WTC11 (cell line): Measurements from ENCODE around the gene P3R3URF.

Experiments
- ETV6 ChIP-seq: sonication (generic); formaldehyde crosslinking; IDR thresholded peaks from 2 replicates; pipeline ENCODE4 v1.8.1; 2022; ENCODE audit warnings: mild to moderate bottlenecking, missing genetic modification reagents
- SP1 ChIP-seq: sonication (generic); formaldehyde crosslinking; conservative IDR thresholded peaks from 2 replicates; pipeline ENCODE4 v1.8.1; 2022; ENCODE audit warnings: missing genetic modification reagents

- TF ChIP-seq SP1 (CRISPR knock-in tag) (no peak), ETV6 (CRISPR knock-in tag) (no peak)
These were observed 16.1 kb downstream of the P3R3URF start for GRCh38 chr1:46160212-46160611.
